Endothelial cell of umbilical vein (primary cell): ENCODE data around the gene PLAGL1.

ENCODE experiments used
- CTCF ChIP-seq, 2 donors: IDR thresholded peaks; 1 replicate in 1 of 2; 2 replicates in 1 of 2; pipeline ENCODE4 v1.5.1; 2011; ENCODE audit warnings: low read length in 2 of 2, mild to moderate bottlenecking in 2 of 2, moderate library complexity in 2 of 2, control low read depth in 1 of 2, inconsistent platforms in 1 of 2, low read depth in 1 of 2; ENCODE audit not compliant: insufficient read depth in 1 of 2; ENCODE audit errors: extremely low read depth in 1 of 2
- EZH2 ChIP-seq: IDR thresholded peaks from 2 replicates; pipeline ENCODE4 v1.6.1; 2012; ENCODE audit warnings: borderline replicate concordance, low read depth, mild to moderate bottlenecking, moderate library complexity, low read length, inconsistent platforms; ENCODE audit not compliant: severe bottlenecking
- MAX ChIP-seq: IDR thresholded peaks from 2 replicates; pipeline ENCODE4 v1.6.1; 2011; ENCODE audit not compliant: insufficient read depth, insufficient read length
- POLR2A ChIP-seq: IDR thresholded peaks from 2 replicates; pipeline ENCODE4 v1.6.1; 2012; ENCODE audit warnings: low read depth, mild to moderate bottlenecking, control low read depth, low read length
- POLR2AphosphoS5 ChIP-seq: IDR thresholded peaks from 2 replicates; pipeline ENCODE4 v1.6.1; 2012; ENCODE audit warnings: low read depth, mild to moderate bottlenecking, control low read depth, low read length, moderate library complexity; ENCODE audit not compliant: insufficient read depth

- no peak for TF ChIP-seq EZH2
- TF ChIP-seq CTCF (IDR thresholded peaks at IDR 0.05; ENCODE audit: extremely low read depth in 1 of 2, insufficient read depth in 1 of 2, low read depth in 1 of 2, low read length in 2 of 2) = no peak
- TF ChIP-seq POLR2AphosphoS5 = no peak
- no peak for TF ChIP-seq MAX
- no peak for TF ChIP-seq POLR2A
These were observed 15.2 kb upstream of the PLAGL1 start for GRCh38 chr6:144023216-144023615.
